ENCODE data around the gene IGF1R.

The IGF1R gene

GRCh38 chr15:98673133-98673532, 24.8 kb downstream of the IGF1R start:
- FAIRE-seq = no peak

GRCh38 chr15:98674336-98674735, 26.0 kb downstream of the IGF1R start:
- no peak for FAIRE-seq

DNA sequence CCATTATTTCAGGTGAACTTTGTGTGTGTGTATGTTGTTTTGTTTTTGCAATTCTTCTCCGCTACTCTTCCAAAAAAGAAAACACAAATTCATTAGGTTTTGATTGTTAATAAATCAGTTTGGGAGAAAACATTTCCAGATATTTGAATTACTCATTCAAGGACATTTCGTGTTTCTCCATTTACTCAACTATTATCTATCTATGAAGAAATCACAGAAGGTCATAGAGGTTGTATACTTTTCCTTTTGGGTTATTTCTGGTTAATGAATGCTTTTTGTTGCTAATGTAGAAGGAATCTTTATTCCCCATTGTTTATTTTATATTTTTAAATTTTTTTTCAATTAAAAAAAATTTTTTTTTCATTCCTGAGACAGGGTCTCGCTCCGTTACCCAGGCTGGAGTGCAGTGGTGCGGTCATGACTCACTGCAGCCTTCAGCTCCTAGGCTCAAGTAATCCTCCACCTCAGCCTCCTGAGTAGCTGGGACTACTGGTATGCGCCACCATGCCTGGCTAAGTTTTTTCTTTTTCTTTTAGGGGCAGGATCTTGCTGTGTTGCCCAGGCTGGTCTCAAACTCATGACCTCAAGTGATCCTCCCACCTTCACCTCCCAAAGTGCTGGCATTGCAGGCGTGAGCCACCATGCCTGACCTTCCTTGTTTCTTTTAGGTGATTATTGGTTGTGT, 28.4 kb downstream of the IGF1R start:
- no peak for FAIRE-seq

DNA sequence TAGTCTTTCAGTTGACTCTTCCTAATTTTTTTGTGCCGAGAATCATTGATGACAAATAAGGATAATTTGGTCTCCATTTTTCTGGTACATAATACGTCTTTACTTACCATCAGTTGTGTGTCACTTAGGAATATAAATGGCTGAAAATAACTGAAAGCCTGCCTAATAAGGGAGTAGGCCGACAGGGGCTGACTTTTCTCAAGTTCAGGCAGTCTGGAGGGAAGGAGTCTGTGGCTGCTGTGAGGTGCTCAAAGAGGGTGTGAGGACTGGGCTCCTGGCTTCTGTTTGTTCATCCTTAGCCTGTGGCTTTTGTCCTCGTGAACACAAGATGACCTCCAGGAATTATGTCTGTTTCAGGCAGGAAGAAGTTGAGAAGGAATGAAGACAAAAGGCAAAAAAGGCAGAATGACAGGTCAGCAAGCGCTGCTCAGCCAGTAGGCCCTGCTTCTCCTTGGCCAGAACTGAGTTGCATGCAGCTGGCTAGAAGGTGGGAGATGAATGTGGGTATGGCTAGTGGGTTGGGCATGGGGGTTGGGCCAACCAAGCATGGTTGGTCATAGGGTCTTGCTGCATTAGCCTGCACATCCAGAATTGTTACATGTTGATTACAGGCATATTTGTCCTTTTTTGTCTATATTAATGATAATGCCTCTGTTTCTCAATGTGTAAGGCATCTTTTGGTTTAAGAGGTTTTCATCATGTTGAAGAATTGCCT, 29.2 kb downstream of the IGF1R start:
- FAIRE-seq = no peak

GRCh38 chr15:98678484-98678883, 30.1 kb downstream of the IGF1R start:
- FAIRE-seq = no peak

GRCh38 chr15:98681061-98681460, 32.7 kb downstream of the IGF1R start:
- no peak for FAIRE-seq

DNA sequence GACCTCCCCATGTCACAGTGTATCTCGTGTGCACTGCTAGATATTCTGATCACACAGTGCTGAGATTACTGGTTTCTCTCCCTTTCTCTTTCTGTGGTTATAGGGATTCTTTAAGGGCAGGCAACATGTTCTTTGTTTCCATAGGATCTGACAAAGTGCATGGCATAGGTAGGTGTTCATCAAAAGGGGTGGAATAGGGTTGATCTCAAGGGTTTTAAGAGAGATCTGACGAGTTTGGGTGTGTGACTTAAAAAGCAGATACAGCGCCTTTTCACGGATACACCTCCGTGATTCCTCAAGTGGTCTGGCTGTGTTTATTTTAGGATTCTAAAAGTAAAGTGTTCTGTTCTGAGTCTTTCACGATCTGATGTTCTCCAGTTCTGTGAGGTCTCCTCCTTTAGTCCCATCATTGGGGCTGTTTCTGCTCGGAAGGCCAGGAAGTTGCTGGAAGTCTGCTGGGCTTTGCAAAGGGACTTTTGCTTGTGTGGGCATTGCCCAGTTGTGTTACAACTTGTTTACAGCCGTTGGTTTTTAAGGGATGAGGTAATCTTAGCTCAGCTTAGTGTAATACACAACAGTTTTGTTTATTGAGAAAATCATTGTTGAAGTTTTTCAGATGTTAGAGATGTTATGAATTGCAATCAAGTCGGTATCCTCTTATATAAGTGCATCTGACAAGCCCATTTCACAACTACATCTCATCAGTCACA, 34.8 kb downstream of the IGF1R start:
- no peak for FAIRE-seq

- FAIRE-seq = no peak
These were observed 35.5 kb downstream of the IGF1R start for GRCh38 chr15:98683831-98684230.

GRCh38 chr15:98684436-98684835, 36.1 kb downstream of the IGF1R start:
- FAIRE-seq = no peak

DNA sequence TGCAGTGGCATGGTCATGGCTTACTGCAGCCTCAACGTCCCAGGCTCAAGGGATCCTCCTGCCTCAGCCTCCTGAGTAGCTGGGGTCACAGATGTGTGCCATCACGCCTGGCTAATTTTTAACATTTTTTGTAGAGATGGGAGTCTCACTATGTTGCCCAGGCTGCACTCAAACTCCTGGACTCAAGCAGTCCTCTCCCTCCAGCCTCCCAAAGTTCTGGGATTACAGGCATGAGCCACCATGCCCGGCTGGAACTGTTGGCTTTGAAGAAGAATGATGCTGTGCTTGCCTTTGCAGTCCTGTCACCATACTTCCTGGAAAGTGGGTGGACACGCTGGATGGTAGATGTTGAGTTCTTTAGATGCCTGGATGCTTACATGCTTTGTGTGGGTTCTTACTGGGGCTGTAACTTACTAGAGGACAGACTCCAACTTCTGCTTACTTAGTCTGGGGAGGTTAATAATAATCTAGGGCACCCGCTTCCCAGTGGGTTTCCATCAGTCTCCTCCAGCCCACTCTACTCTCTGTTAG, 36.7 kb downstream of the IGF1R start:
- FAIRE-seq = no peak

DNA sequence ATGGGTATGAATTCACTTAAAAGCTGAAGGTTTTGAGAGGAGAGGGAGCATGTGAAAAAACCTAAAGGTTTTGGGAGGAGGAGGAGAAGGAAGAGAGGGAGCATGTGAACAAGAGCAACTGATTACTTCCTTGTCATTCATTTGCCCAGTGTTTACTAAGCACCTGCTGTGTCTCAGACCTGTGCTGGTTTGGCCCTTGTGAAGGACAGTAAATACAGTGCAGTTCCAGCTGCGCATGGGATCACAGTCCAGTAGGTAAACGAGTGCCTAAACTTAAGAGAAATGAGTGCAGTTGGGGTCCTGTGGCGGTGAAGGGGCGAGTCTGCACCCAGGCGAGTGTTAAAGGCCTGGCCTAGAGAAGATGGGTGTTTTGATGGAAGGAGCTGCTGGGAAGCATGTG, 38.6 kb downstream of the IGF1R start:
- FAIRE-seq = no peak

DNA sequence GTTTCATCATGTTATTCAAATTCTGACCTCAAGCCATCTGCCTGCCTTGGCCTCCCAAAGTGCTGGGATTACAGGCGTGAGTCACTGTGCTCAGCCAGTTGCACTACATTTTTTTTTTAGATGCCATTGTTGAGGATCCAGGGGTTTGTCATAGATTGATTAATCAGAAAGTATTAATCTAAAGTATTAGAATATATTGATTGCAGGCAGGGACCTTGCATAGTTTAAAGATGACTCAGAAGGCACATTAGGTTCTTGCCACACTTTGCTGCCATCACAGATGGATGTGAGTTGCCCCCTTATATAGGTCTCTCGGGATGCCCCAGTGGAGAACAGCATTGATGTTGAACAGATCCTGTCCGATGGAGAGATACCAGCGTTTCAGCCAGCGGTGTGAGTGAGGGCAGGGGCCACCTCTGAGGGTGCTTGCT, 41.1 kb downstream of the IGF1R start:
- FAIRE-seq = no peak

DNA sequence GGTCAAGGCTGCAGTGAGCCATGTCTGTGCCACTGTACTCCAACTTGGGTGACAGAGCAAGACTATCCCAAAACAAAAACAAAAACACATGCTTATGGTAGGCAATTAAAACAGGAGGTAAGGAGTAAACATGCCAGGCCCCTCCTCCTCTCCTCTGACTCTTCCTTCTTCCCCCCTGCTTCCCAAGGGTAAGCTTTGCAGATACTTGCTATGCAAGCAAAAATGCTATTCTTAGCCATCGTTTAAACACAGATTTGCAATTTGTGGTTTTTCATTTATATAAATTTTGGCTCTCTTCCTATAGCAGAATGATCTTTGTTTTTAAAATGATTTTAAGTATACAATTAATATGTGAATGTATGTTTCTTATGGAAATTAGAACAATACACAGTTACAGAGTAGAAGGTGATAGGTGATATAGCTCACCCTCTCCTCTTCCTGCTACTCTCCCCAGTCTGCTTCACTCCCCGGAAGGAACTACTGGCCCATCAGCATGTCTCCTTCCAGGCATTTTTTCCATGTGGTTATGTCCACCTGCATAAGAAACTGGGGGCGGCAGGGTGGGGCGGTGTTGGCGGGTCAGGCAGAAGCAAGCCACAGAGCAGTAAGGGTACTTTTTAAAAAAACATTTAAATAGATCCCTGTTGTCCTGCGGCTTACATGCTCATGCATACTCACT, 42.1 kb downstream of the IGF1R start:
- no peak for FAIRE-seq

DNA sequence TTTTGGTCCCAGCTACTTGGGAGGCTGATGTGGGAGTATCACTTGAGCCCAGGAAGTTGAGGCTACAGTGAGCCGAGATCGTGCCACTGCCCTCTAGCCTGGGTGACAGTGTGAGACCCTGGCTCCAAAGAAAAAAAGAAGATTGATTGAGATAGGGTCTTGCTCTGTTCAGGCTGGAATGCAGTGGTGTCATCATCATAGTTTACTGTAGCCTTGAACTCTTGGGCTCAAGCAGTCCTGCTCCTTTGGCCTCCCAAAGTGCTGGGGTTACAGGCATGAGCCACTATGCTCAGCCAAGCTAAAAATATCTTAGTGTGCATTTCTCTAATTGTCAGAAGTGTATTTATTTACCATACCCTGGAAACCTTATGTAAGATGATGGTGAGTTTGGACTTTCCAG, 43.9 kb downstream of the IGF1R start:
- no peak for FAIRE-seq

- FAIRE-seq = no peak
These were observed 45.8 kb downstream of the IGF1R start for GRCh38 chr15:98694161-98694560.

DNA sequence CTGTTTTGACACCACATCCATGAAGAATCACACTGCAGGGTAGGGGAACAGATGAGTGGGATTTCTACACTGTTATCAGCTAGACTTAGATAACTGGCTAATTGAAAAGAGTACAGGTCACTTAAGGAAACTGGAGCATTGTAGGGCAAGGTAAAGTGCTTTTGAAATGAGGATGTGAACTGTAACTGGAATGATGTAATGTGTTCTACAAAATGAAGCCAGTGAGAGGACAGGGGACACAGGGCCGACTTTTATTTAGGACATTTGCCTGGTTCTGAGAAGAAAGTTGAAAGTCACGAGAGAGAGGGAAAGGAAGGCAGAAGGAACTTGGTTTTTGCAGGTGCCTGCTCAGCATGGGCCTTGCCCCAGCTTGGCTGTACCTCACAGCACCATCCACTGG, 50.5 kb downstream of the IGF1R start:
- FAIRE-seq = no peak

- no peak for FAIRE-seq
These were observed 51.5 kb downstream of the IGF1R start for GRCh38 chr15:98699591-98700424.

DNA sequence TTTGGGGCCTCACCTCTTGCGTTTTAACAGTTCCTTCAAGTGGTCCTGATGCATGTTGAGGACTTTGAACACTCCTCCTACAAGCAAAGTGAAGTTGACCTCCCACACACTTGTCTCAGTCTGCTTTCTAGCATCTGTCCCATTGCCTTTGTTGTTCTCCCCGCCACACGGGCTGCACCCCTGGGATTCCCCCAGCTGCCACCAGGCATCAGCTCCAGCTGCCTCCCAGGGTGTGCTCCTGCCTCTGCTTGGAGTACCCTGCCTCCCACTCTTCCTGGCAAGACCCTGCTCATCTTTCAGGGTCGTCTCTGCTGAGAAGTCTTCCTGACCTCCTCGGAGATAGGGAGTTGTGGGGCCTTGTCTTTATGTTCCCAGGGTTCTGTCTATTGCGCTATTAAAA, 52.2 kb downstream of the IGF1R start:
- FAIRE-seq = no peak

GRCh38 chr15:98703126-98703685, 54.9 kb downstream of the IGF1R start:
- FAIRE-seq = no peak

DNA sequence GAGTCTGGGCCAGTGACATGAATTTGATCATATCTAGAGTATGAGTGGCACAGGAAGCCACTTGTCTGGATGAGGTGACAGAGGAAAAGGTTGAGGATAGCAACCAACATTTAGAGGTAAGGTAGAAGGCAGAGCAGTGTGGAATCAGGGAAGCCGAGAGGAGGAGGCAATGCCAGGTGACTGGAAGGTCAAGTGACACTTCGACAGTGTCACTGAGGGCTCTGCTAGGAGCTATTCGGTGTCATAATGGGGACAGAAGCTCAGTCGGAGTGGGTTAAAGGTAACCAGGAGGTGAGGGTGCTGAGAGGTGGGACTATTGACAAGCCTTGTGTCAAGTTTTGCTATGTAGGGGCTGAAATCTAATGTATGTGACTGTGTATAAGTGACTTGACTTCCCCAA, 56.7 kb downstream of the IGF1R start:
- no peak for FAIRE-seq

GRCh38 chr15:98706387-98706786, 58.0 kb downstream of the IGF1R start:
- no peak for FAIRE-seq

- no peak for FAIRE-seq
These were observed 58.6 kb downstream of the IGF1R start for GRCh38 chr15:98706986-98707385.
